Left ventricle myocardium inferior (tissue), 1 donor: Measurements from ENCODE around the gene TMEM196. TPM values are rescaled to one million over a fixed set of nuclear protein-coding genes. Genes with fewer than 3 reads are reported as not detected.

Experiments
- DNase-seq: peaks from one replicate; pipeline ENCODE4 v3.0.0-alpha.2; 2020
- H3K27ac ChIP-seq: fragments of 200-600 bp; replicated peaks from 2 replicates; pipeline ENCODE4 v1.8.0; 2021
- H3K27me3 ChIP-seq: fragments of 200-600 bp; 2 replicates; pipeline ENCODE4 v1.8.0; 2021; ENCODE audit warnings: low read depth
- H3K36me3 ChIP-seq: fragments of 200-600 bp; 2 replicates; pipeline ENCODE4 v1.8.0; 2021
- H3K4me1 ChIP-seq: fragments of 200-600 bp; 2 replicates; pipeline ENCODE4 v1.8.0; 2021
- H3K4me3 ChIP-seq: fragments of 200-600 bp; 2 replicates; pipeline ENCODE4 v1.8.0; 2021; ENCODE audit warnings: mild to moderate bottlenecking, moderate library complexity
- H3K9me3 ChIP-seq: fragments of 200-600 bp; replicated peaks from 2 replicates; pipeline ENCODE4 v1.8.0; 2021
- CTCF ChIP-seq: fragments of 200-600 bp; IDR thresholded peaks from 2 replicates; pipeline ENCODE4 v1.8.0; 2021; ENCODE audit warnings: antibody characterized with exemption, mild to moderate bottlenecking, borderline replicate concordance
- intact Hi-C: fragments of 100-400 bp; cut with micrococcal nuclease; formaldehyde crosslinking; loops from one replicate; pipeline ENCODE4 v1.11.0; 2022
- total RNA-seq: library from RNA; stranded (reverse); fragmentation: NEBNext Ultra II Directional; extraction: Animal tissue kit (Norgen Biotek cat#: 25700); gene quantifications from one replicate; pipeline ENCODE4 v1.2.1, GENCODE V29; 2021
- donor health status: DM: no; HTN: yes; CAD: no; lungs with severe emphysema.

TMEM196 gene
- total RNA-seq, 1 donor from 2014 or later = not detected

- no peak for DNase-seq
- no peak overlapping the region for H3K27ac ChIP-seq
- H3K4me1 ChIP-seq = no peaks in the 10 kb centered on the region
- no peaks in the 10 kb centered on the region for H3K36me3 ChIP-seq
- intact Hi-C loops = no loop called here
- no peaks in the 10 kb centered on the region for H3K9me3 ChIP-seq
- no peaks in the 10 kb centered on the region for H3K27me3 ChIP-seq
- TF ChIP-seq CTCF = no peak
- no peak overlapping the region for H3K4me3 ChIP-seq
Measured at GRCh38 chr7:19798986-19799385, 25.6 kb upstream of the TMEM196 start.

- H3K4me3 ChIP-seq = no peak overlapping the region
- TF ChIP-seq CTCF = no peak
- no peak for DNase-seq
- H3K27ac ChIP-seq = no peak overlapping the region
- H3K9me3 ChIP-seq = peaks cover 10% of the 10 kb centered on the region
- intact Hi-C loops = no loop called here
- H3K27me3 ChIP-seq = no peaks in the 10 kb centered on the region
- H3K4me1 ChIP-seq = no peaks in the 10 kb centered on the region
- no peaks in the 10 kb centered on the region for H3K36me3 ChIP-seq
Measured at GRCh38 chr7:19783541-19783940, 10.1 kb upstream of the TMEM196 start.

DNA sequence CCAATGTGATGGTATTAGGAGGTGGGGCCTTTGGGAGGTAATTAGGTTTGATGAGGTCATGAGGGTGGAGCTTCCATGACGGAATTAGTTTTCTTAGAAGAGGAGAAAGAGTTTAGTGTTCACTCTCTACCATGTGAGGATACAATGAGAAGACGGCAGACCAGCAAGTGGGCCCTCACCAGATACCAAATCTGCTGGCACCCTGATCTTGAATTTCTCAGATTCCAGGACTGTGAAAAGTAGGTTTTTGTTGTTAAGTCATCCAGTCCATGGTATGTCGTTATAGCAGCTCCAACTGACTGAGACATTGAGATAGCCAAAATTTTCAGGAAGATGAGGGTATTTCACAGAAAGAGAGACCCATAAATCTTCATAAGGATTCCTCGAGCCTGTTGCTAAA lies 3.6 kb upstream of the TMEM196 start:
- Histone ChIP-seq H3K27ac (no peak overlapping the region), H3K27me3 (peaks cover 46% of the 10 kb centered on the region), H3K9me3 (no peaks in the 10 kb centered on the region), H3K4me1 (peaks cover 14% of the 10 kb centered on the region), H3K4me3 (no peak overlapping the region), H3K36me3 (no peaks in the 10 kb centered on the region)
- no peak for DNase-seq
- no peak for TF ChIP-seq CTCF
- intact Hi-C loops = no loop called here

GRCh38 chr7:19775578-19775977 lies 2.2 kb upstream of the TMEM196 start:
- Histone ChIP-seq H3K4me3 (no peak overlapping the region), H3K27me3 (peaks cover 60% of the 10 kb centered on the region), H3K9me3 (no peaks in the 10 kb centered on the region), H3K27ac (no peak overlapping the region), H3K36me3 (no peaks in the 10 kb centered on the region), H3K4me1 (peaks cover 14% of the 10 kb centered on the region)
- no peak for TF ChIP-seq CTCF
- intact Hi-C loops = no loop called here
- DNase-seq = no peak

GRCh38 chr7:19772306-19772705 lies 1.1 kb downstream of the TMEM196 start:
- Histone ChIP-seq H3K27me3 (peaks cover 74% of the 10 kb centered on the region), H3K4me3 (no peak overlapping the region)
- no peak for DNase-seq

More at GRCh38 chr7:19772306-19772705, 1.1 kb downstream of the TMEM196 start:
- no peak for TF ChIP-seq CTCF
- intact Hi-C loops = no loop called here
- H3K27ac ChIP-seq = no peak overlapping the region
- H3K36me3 ChIP-seq = no peaks in the 10 kb centered on the region
- H3K4me1 ChIP-seq = peaks cover 14% of the 10 kb centered on the region
- no peaks in the 10 kb centered on the region for H3K9me3 ChIP-seq
